CD4-positive, alpha-beta T cell treated with Interleukin-10 for 1 hour (primary cell): ENCODE data around the gene SYPL2.

Source experiments
- DNase-seq: peaks from one replicate; pipeline ENCODE4 v3.0.0-alpha.2; 2020

SYPL2 gene

GRCh38 chr1:109493227-109493626, 26.9 kb downstream of the SYPL2 start:
- no peak for DNase-seq

- DNase-seq: peak; percentile 89
Observed at GRCh38 chr1:109493805-109494539, 27.6 kb downstream of the SYPL2 start, which contains the start of gene CYB561D1. CYB561D1 (plus strand) TSS chr1:109494094; CDS start chr1:109494140, 46 bp downstream.

- DNase-seq: no peak
Observed at GRCh38 chr1:109495738-109496137, 29.4 kb downstream of the SYPL2 start.

- DNase-seq: no peak
Observed at GRCh38 chr1:109497449-109498160, 31.3 kb downstream of the SYPL2 start.

GRCh38 chr1:109498161-109498801, 31.9 kb downstream of the SYPL2 start:
- DNase-seq: peak; percentile 42

- DNase-seq: no peak
Observed at GRCh38 chr1:109499081-109499480, 32.7 kb downstream of the SYPL2 start.

- DNase-seq: peak; percentile 73
Observed at GRCh38 chr1:109499661-109500536, 33.6 kb downstream of the SYPL2 start.

- no peak for DNase-seq
Observed at GRCh38 chr1:109500941-109501381, 34.6 kb downstream of the SYPL2 start.

- DNase-seq: no peak
Observed at GRCh38 chr1:109501644-109502363, 35.5 kb downstream of the SYPL2 start.

- peak; percentile 78 for DNase-seq
Observed at GRCh38 chr1:109502364-109502851, 36.1 kb downstream of the SYPL2 start.

GRCh38 chr1:109503935-109504334, 37.6 kb downstream of the SYPL2 start:
- peak; percentile 28 for DNase-seq

- no peak for DNase-seq
Observed at GRCh38 chr1:109504974-109505373, 38.6 kb downstream of the SYPL2 start.

- no peak for DNase-seq
Observed at GRCh38 chr1:109508001-109508872, 41.9 kb downstream of the SYPL2 start.

- DNase-seq: no peak
Observed at GRCh38 chr1:109508873-109509175, 42.5 kb downstream of the SYPL2 start.

- peak; percentile 68 for DNase-seq
Observed at GRCh38 chr1:109509176-109510134, 43.1 kb downstream of the SYPL2 start, which contains the start of gene AMIGO1. AMIGO1 (minus strand) TSS chr1:109509727; CDS start chr1:109508912, 815 bp downstream.

GRCh38 chr1:109513110-109513710, 46.9 kb downstream of the SYPL2 start:
- DNase-seq: no peak

- no peak for DNase-seq
Observed at GRCh38 chr1:109514846-109515245, 48.5 kb downstream of the SYPL2 start.

- DNase-seq: no peak
Observed at GRCh38 chr1:109516872-109517271, 50.5 kb downstream of the SYPL2 start.

- DNase-seq: no peak
Observed at GRCh38 chr1:109517337-109517736, 51.0 kb downstream of the SYPL2 start.
